Prostate gland (tissue), 2 donors: ENCODE data around the gene BCAS3. TPM values are rescaled to one million over a fixed set of nuclear protein-coding genes. Genes with fewer than 3 reads are reported as not detected.

Experiments used
- DNase-seq: peaks from one replicate; pipeline ENCODE4 v3.0.0-alpha.2; 2019; ENCODE audit warnings: low spot score
- H3K27ac ChIP-seq, 2 donors: fragments of 200-600 bp; sonication (generic); 2 replicates each; pipeline ENCODE4 v1.5.1; 2017 to 2019
- H3K27me3 ChIP-seq: fragments of 200-600 bp; sonication (generic); replicated peaks from 2 replicates; pipeline ENCODE4 v1.5.1; 2019; ENCODE audit not compliant: insufficient read depth
- H3K36me3 ChIP-seq, 2 donors: fragments of 200-600 bp; sonication (generic); 1 replicate in 1 of 2; 2 replicates in 1 of 2; pipeline versions ENCODE4 v1.5.1 to v1.8.1; 2017 to 2019
- H3K4me1 ChIP-seq: fragments of 200-600 bp; sonication (generic); replicated peaks from 2 replicates; pipeline ENCODE4 v1.5.1; 2019
- H3K4me3 ChIP-seq, 2 donors: fragments of 200-600 bp; sonication (generic); 2 replicates each; pipeline ENCODE4 v1.5.1; 2017 to 2019
- H3K9me3 ChIP-seq: fragments of 200-600 bp; sonication (generic); 2 replicates; pipeline ENCODE4 v1.5.1; 2017
- CTCF ChIP-seq, 4 experiments: fragments of 200-600 bp in 2 of 4; fragments of 450-650 bp in 2 of 4; sonication (generic) in 2 of 4; IDR thresholded peaks; 1 replicate in 3 of 4; 2 replicates in 1 of 4; pipeline ENCODE4 v1.5.1; 2016 to 2019; ENCODE audit warnings: antibody characterized with exemption in 4 of 4, mild to moderate bottlenecking in 2 of 4, moderate library complexity in 2 of 4
- POLR2A ChIP-seq: fragments of 450-650 bp; IDR thresholded peaks from one replicate; pipeline ENCODE4 v1.6.1; 2016; ENCODE audit warnings: antibody characterized with exemption, mild to moderate bottlenecking
- POLR2AphosphoS5 ChIP-seq: sonication (generic); formaldehyde crosslinking; IDR thresholded peaks from one replicate; pipeline ENCODE4 v1.6.1; 2017; ENCODE audit warnings: antibody characterized with exemption
- WGBS: methylation state at CpG from one replicate; pipeline ENCODE4 v1.1.5; 2018; 5-methylcytosine and 5-hydroxymethylcytosine counted together
- intact Hi-C: fragments of 100-400 bp; cut with DNase I; formaldehyde crosslinking; loops from one replicate; pipeline ENCODE4 v1.14.2; 2022
- total RNA-seq, 2 donors: library from RNA; depleted of rRNA; stranded (reverse); fragments of >200 nt; gene quantifications; one replicate each; pipeline ENCODE4 v1.1.0, GENCODE V29; 2016

BCAS3 gene
- total RNA-seq, 2 donors from 2014 or later, result 57.8 to 93.9 TPM

DNA sequence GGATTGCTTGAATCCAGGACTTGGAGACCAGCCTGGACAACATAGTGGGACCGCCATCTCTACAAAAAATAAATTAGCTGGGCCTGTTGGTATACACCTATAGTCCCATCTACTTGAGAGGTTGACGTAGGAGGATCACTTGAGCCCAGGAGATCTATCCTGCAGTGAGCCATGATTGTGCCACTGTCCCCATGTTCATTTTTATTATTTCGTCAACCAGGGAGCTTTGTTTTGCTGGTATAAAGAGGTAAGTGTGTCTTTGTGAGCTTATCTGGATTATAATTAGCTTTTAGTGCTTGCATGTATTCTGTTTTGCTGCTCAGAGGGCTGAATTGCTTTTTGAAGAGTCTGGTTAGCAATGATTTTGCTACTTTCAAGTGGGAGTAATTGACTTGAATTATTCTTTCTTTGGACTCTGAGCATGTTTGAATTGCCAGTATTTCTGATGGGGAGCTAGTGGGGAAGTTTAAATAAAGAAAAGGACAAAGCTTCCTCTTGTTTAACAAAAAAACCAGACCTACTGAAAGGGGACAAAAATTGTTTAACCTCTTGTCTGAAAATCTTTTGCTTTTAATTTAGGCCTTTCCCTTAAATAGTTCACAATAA is 31.6 kb upstream of the BCAS3 start:
- H3K36me3 ChIP-seq, result no peaks in the 10 kb centered on the region
- H3K27me3 ChIP-seq, result no peaks in the 10 kb centered on the region
- no peak for TF ChIP-seq CTCF (IDR thresholded peaks at IDR 0.05)
- no peak for TF ChIP-seq POLR2A
- no peak for TF ChIP-seq POLR2AphosphoS5
- WGBS, result 85% methylated on average over 3 of the region's 3 CpGs
- H3K27ac ChIP-seq, result no peak overlapping the region
- no peak for DNase-seq
- no peak overlapping the region for H3K4me3 ChIP-seq
- no peaks in the 10 kb centered on the region for H3K9me3 ChIP-seq
- intact Hi-C loops, result loop anchor here (10.0 kb wide), 1 partner anchor 211 kb away; no protein-coding TSS in a partner anchor
- no peaks in the 10 kb centered on the region for H3K4me1 ChIP-seq

- no peak for TF ChIP-seq CTCF (IDR thresholded peaks at IDR 0.05)
- no peak for TF ChIP-seq POLR2AphosphoS5
- TF ChIP-seq POLR2A, result no peak
- intact Hi-C loops, result loop anchor here (10.0 kb wide), 1 partner anchor 212 kb away; no protein-coding TSS in a partner anchor
- DNase-seq, result no peak
- Histone ChIP-seq H3K27me3 (no peaks in the 10 kb centered on the region), H3K27ac (no peak overlapping the region), H3K4me3 (no peak overlapping the region), H3K9me3 (no peaks in the 10 kb centered on the region), H3K36me3 (no peaks in the 10 kb centered on the region), H3K4me1 (no peaks in the 10 kb centered on the region)
- WGBS, result 56% methylated on average over 3 of the region's 3 CpGs
Measured at GRCh38 chr17:60646701-60647100, 30.9 kb upstream of the BCAS3 start.

GRCh38 chr17:60647705-60648104 is 29.9 kb upstream of the BCAS3 start:
- intact Hi-C loops, result loop anchor here (10.0 kb wide), 1 partner anchor 213 kb away; no protein-coding TSS in a partner anchor
- no peak overlapping the region for H3K27ac ChIP-seq
- DNase-seq, result no peak
- H3K9me3 ChIP-seq, result no peaks in the 10 kb centered on the region
- WGBS, result 93% methylated on average over 1 of the region's 1 CpG
- TF ChIP-seq POLR2A (no peak), CTCF (IDR thresholded peaks at IDR 0.05) (no peak), POLR2AphosphoS5 (no peak)
- H3K4me3 ChIP-seq, result no peak overlapping the region
- H3K27me3 ChIP-seq, result no peaks in the 10 kb centered on the region
- H3K4me1 ChIP-seq, result no peaks in the 10 kb centered on the region
- no peaks in the 10 kb centered on the region for H3K36me3 ChIP-seq

GRCh38 chr17:60652454-60653247 is 25.0 kb upstream of the BCAS3 start:
- intact Hi-C loops, result no loop called here
- H3K4me1 ChIP-seq, result no peaks in the 10 kb centered on the region
- no peak overlapping the region for H3K4me3 ChIP-seq
- no peaks in the 10 kb centered on the region for H3K36me3 ChIP-seq
- DNase-seq, result no peak
- WGBS, result 81% methylated on average over 2 of the region's 2 CpGs
- TF ChIP-seq CTCF (IDR thresholded peaks at IDR 0.05), result no peak
- TF ChIP-seq POLR2AphosphoS5, result no peak
- no peak for TF ChIP-seq POLR2A
- H3K9me3 ChIP-seq, result no peaks in the 10 kb centered on the region
- H3K27me3 ChIP-seq, result no peaks in the 10 kb centered on the region
- H3K27ac ChIP-seq, result no peak overlapping the region

DNA sequence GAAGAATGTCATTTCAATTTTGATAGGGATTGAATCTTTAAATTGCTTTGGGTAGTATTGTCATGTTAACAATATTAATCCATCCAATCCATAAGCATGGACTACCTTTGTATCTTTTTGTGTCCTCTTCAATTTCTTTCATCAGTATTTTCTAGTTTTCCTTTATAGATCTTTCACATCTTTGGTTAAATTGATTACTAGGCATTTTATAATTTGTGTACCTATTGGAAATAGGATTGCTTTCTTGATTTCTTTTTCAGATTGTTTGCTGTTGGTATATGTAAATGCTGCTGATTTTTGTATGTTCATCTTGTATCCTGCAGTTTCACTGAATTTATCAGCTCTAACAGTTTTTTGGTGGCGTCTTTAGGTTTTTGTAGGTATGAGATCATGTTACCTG is 24.1 kb upstream of the BCAS3 start:
- no peak for DNase-seq
- no peaks in the 10 kb centered on the region for H3K36me3 ChIP-seq
- H3K27me3 ChIP-seq, result no peaks in the 10 kb centered on the region
- H3K27ac ChIP-seq, result no peak overlapping the region
- H3K4me1 ChIP-seq, result no peaks in the 10 kb centered on the region
- WGBS, result 100% methylated on average over 1 of the region's 1 CpG
- TF ChIP-seq POLR2AphosphoS5, result no peak
- no peak for TF ChIP-seq CTCF (IDR thresholded peaks at IDR 0.05)
- no peak for TF ChIP-seq POLR2A
- no peaks in the 10 kb centered on the region for H3K9me3 ChIP-seq
- no peak overlapping the region for H3K4me3 ChIP-seq
- intact Hi-C loops, result no loop called here
